HG02938 (cell line): ENCODE results near the gene SLAMF1.
"Not testable (repeated sequence)": the region's sequence is repeated elsewhere in the genome, so short reads cannot be mapped to it uniquely, and the experiment has no call there.

Experiments used
- ATAC-seq: cut with Tn5 transposase; IDR thresholded peaks from one replicate; pipeline ENCODE4 v1.9.1; 2021; ENCODE audit warnings: mild to moderate bottlenecking, moderate library complexity; ENCODE audit not compliant: unreplicated experiment

SLAMF1 gene

DNA sequence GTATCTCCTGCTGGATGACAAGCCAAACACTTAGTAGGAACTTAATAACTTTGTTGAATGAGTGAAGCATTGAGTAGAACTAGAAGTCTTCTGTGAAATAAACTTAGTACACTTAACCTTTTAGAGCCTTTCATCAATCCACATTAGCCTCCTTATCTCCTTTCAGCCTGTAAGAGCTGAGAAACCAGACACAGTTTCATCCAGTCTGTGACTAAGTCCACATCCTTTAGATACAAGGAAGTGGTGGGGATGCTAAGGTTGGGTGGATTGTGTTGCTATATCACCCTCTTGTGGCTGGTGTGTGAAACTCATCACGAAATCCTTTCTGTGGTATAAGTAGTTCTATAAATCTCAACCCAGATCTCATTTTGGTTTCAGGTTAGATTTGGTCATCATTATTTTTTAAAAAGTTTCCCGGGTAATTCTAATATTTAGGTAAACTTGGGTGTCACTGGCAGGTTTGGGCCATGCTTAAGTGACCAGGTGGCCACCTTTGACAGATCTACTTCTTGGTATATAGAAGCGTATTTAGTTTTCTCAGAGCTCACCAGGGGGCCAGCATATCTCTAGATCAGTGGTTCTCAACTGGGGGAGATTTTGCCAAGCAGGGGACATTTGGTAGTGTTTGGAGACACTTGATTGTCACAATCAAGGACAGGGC, 39.7 kb downstream of the SLAMF1 start:
- ATAC-seq, result peak; percentile 76

DNA sequence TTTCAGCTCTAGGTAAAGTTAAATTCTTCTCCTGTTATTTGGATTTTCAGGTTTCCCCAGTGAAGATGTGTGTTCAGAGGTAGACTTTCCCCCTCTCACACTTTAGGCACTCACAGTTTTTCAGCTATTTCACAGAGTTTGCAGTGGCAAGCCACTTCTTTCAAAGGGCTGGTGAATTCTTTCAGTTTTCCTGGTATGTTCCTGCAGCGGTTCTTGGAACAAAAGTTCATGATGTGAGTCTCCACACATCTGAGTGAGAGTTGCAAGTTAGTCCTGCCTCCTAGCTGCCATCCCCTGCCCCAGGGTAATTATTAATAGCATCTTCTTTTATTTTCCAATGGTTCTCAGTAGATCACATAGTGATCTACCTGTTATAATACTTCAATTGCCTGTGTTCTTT, 40.2 kb downstream of the SLAMF1 start:
- ATAC-seq, result no peak

GRCh38 chr1:160605792-160606479, 40.9 kb downstream of the SLAMF1 start:
- no peak for ATAC-seq

DNA sequence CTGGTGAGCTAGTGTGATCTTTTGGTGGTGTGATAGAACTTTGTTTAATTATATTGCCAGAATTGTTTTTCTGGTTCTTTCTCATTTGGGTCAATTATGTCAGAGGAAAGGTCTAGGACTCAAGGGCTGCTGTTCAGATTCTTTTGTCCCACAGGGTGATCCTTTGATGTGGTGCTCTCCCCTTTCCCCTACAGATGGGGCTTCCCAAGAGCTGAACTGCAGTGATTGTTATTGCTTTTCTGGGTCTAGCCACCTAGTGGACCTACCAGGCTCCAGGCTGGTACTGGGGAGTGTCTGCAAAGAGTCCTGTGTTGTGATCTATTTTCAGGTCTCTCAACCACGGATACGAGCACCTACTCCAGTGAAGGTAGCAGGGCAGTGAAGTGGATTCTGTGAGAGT, 41.6 kb downstream of the SLAMF1 start:
- no peak for ATAC-seq

GRCh38 chr1:160597705-160598104, 49.1 kb downstream of the SLAMF1 start:
- ATAC-seq, result no peak

GRCh38 chr1:160597051-160597450, 49.8 kb downstream of the SLAMF1 start:
- no peak for ATAC-seq

GRCh38 chr1:160590488-160590887, 56.4 kb downstream of the SLAMF1 start:
- no peak for ATAC-seq

DNA sequence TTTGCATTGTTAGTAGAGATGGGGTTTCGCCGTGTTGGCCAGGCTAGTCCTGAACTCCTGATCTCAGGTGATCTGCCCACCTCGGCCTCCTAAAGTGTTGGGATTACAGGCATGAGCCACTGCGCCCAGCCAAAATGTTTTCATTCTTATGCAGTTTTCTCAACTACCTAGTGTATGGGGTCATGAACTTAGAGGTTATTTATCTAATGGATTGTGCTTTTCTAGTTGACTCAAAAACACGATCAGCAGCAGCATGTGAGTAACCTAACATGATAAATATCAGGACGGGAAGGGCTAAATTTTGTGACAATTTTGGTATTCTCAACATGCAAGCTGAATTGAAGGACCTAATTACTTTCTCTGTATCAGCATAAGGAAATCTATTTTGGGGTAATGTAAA, 58.4 kb downstream of the SLAMF1 start:
- no peak for ATAC-seq

DNA sequence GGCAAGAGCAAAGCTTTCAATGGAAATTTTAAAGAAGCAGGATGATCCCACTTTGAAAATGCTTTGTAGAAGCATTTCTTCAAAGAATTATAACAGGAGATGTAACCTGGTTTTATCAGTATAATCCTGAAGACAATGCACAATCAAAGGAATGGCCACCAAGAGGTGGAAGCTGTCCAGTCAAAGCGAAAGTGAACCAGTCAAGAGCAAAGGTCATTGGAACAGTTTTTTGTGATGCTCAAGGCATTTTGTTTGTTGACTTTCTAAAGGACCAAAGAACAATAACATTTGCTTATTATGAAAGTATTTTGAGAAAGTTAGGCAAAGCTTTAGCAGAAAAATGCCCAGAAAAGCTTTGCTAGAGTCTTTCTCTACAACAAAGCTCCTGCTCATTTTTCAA, 62.1 kb downstream of the SLAMF1 start:
- no peak for ATAC-seq

GRCh38 chr1:160582976-160583375, 63.9 kb downstream of the SLAMF1 start:
- not testable (repeated sequence) for ATAC-seq

DNA sequence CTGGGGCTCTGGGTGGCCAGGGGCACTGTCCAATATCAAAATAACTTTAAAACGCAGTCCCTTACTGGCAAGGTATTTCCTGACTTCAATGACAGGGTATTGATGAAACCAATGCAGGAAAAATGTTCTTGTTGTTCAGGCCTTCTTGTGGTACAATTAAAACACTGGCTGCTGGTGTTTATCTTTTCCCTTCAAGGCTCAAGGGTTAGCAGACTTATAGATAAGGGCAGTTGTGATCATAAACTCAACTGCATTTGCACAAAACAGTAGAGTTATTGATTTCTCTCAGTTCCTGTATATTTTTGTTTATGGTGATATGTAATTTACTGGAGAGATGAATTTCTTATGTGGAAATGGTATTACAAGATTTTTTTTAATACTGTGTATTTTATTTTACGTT, 64.9 kb downstream of the SLAMF1 start:
- ATAC-seq, result no peak

GRCh38 chr1:160580221-160580812, 66.5 kb downstream of the SLAMF1 start:
- no peak for ATAC-seq

DNA sequence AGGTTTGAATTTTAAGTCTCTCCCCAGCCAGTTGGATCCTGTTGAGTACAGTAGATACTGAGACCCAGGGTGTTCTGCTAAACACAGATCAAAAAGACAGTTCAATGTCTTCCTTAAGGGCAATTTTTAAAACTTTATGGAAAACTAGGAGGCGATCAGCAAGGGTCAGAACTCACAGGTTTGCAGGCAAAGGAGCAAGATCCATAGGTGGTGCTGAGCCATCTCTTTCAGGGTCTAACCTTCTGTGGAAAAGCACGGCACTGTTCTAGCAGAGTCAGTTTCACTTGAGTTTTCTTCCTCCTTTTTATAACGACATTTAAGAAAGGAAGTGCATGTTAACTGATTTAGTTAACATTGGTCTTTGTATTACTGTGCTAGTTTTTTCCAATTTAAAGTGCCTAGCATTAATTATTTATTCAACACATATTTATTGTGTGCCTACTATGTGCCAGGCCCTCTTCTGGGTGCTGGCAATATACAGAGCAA, 67.6 kb downstream of the SLAMF1 start, which contains the start of gene CD84:
Gene CD84 (minus strand): TSS at position 281 of the 486 bp plus-strand sequence. CDS start 59 bp downstream, at position 222.
- ATAC-seq, result no peak

DNA sequence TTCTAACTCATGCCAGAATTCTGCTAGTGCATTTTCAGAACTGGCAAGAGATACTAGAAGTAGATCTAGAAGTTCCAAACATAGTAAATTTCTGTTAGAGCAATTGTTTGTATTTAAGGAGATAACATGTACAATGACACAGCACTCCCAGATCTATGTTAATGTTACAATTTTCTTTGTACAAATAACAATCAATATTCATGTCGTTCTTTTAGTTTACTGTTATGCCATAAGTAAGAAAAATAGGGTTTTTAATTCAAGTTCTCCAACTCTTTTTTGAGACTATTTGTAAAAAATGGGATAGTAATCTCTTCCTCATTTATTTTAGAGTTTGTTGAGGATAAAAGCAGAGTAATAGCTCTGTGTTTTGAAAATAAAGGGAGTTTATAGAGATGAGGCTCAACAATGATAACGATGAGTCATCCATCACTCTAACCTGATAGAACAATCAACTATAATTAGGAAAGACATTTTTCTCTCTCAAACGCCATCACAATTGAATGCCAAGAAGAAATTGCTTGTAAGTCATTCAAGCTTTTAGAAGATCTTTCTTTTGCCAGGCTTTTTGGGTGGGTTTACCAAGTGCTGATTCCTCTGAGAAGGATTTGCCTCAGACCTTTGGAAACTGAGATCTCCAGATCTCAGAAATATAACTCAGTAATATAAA, 68.2 kb downstream of the SLAMF1 start:
- ATAC-seq, result no peak

DNA sequence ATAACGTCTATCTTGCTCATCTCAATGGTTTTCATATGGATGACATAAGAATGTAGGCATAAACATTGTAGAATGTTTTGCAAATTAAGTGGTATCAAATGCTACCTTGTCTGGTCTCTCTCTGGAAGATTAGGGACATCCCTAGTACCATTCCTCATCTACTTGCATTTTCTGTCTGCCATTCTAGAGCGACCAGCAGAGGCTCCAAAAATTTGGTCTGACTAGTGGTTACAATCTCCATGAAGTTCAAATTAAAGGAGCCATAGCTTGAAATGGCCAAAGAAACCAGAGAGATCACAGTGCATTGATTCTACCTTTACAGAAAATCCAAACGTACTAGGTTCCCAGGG, 68.7 kb downstream of the SLAMF1 start:
- ATAC-seq, result no peak

GRCh38 chr1:160577671-160578070, 69.2 kb downstream of the SLAMF1 start:
- ATAC-seq, result no peak

DNA sequence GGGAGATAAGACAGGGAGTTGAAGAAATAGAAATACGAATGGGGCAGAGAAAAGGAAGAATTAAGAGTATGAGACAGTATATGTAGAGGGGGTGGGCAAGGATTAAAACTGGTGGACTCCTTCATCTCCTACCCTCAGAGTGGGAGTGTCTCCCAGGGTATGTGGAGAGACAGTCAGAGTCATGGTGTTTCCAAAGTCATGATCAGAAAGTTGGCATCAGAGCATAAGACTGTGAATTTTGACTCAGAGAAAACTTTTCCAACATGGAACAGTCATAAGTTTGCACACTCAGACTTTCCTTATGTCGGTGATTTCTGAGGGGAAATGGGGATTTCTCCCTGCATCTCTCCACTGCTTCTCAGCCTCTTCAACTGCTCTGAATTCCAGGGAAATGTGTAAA, 70.0 kb downstream of the SLAMF1 start:
- ATAC-seq, result no peak

- ATAC-seq, result no peak
Observed at GRCh38 chr1:160576390-160576789, 70.5 kb downstream of the SLAMF1 start.

- ATAC-seq, result no peak
Observed at GRCh38 chr1:160575112-160575664, 71.7 kb downstream of the SLAMF1 start.

- no peak for ATAC-seq
Observed at GRCh38 chr1:160570840-160571239, 76.0 kb downstream of the SLAMF1 start.

DNA sequence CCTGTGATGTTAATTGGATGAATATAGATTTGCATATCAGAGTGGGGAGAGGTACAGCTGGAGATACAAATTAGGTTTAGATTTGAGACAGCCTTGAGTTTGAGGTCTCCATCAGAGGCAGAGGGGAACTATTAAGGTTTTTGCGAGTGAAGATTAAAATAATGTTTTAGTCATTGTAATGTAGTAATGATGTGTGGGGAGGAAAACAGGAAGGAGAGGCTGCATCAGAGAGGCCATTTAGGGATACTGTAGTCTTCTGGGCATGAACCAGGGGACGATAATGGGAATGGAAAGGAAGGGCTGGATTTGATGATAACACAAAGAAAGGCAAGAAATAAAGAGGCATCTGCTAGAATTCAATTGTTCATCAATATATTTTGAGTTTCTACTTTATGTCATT, 77.0 kb downstream of the SLAMF1 start:
- no peak for ATAC-seq
